HEK293T (cell line): ENCODE data around the gene NUP133.
A peak's percentile ranks its signal among the peaks of the same experiment; 100 is the strongest.

ENCODE experiments used
- CTCF ChIA-PET: fragments of 350-600 bp; formaldehyde crosslinking; extraction: SDS; loops from one replicate; lab custom pipeline; 2021; ENCODE audit warnings: antibody characterized with exemption, inconsistent platforms; lab: Yijun Ruan, JAX
- POLR2A ChIA-PET: fragments of 350-600 bp; formaldehyde crosslinking; extraction: SDS; loops from one replicate; lab custom pipeline; 2020; ENCODE audit warnings: antibody characterized with exemption, inconsistent platforms; lab: Yijun Ruan, JAX
- DNase-seq: peaks from one replicate; pipeline ENCODE4 v3.0.0; 2012; ENCODE audit warnings: mixed read lengths; ENCODE audit errors: extremely low spot score
- ARNT ChIP-seq: fragments of 450-650 bp; IDR thresholded peaks from 2 replicates; pipeline ENCODE4 v1.6.1; 2017; ENCODE audit warnings: mild to moderate bottlenecking
- BHLHE40 ChIP-seq: fragments of 450-650 bp; IDR thresholded peaks from 2 replicates; pipeline ENCODE4 v1.6.1; 2016; ENCODE audit warnings: mild to moderate bottlenecking, moderate library complexity, borderline replicate concordance
- CTBP1 ChIP-seq: fragments of 450-650 bp; IDR thresholded peaks from 2 replicates; pipeline ENCODE4 v1.6.1; 2016; ENCODE audit warnings: borderline replicate concordance
- ELF4 ChIP-seq: fragments of 450-650 bp; IDR thresholded peaks from 2 replicates; pipeline ENCODE4 v1.6.1; 2017; ENCODE audit warnings: antibody characterized with exemption
- FOXA1 ChIP-seq: fragments of 450-650 bp; IDR thresholded peaks from 2 replicates; pipeline ENCODE4 v1.6.1; 2016; ENCODE audit warnings: mild to moderate bottlenecking
- FOXK2 ChIP-seq: fragments of 450-650 bp; IDR thresholded peaks from 2 replicates; pipeline ENCODE4 v1.6.1; 2016; ENCODE audit warnings: mild to moderate bottlenecking
- FOXM1 ChIP-seq: fragments of 450-650 bp; IDR thresholded peaks from 2 replicates; pipeline ENCODE4 v1.6.1; 2017; ENCODE audit warnings: mild to moderate bottlenecking, borderline replicate concordance
- HDGF ChIP-seq: fragments of 450-650 bp; IDR thresholded peaks from 2 replicates; pipeline ENCODE4 v1.6.1; 2017; ENCODE audit warnings: antibody characterized with exemption, borderline replicate concordance
- L3MBTL2 ChIP-seq: fragments of 450-650 bp; conservative IDR thresholded peaks from 2 replicates; pipeline ENCODE4 v1.6.1; 2016; ENCODE audit warnings: mild to moderate bottlenecking
- LEF1 ChIP-seq: fragments of 450-650 bp; IDR thresholded peaks from 2 replicates; pipeline ENCODE4 v1.6.1; 2017; ENCODE audit warnings: mild to moderate bottlenecking, borderline replicate concordance
- NFRKB ChIP-seq: fragments of 450-650 bp; IDR thresholded peaks from 2 replicates; pipeline ENCODE4 v1.6.1; 2016; ENCODE audit warnings: mild to moderate bottlenecking, moderate library complexity
- SP1 ChIP-seq: fragments of 450-650 bp; IDR thresholded peaks from 2 replicates; pipeline ENCODE4 v1.6.1; 2017
- SUZ12 ChIP-seq: fragments of 450-650 bp; IDR thresholded peaks from 2 replicates; pipeline ENCODE4 v1.6.1; 2016; ENCODE audit warnings: mild to moderate bottlenecking
- TARDBP ChIP-seq: fragments of 450-650 bp; IDR thresholded peaks from 2 replicates; pipeline ENCODE4 v1.6.1; 2016
- ZNF384 ChIP-seq: fragments of 450-650 bp; IDR thresholded peaks from 2 replicates; pipeline ENCODE4 v1.6.1; 2016
- TF ChIP-seq, protein P1 (sequence below): fragments of 450-650 bp; IDR thresholded peaks from 2 replicates; pipeline ENCODE4 v1.6.1; 2016

NUP133 gene

GRCh38 chr1:229507951-229508822, at the start of gene NUP133:
Gene NUP133, minus strand, starts transcription at chr1:229508341. Its CDS starts 92 bp downstream, at chr1:229508249.
- ChIA-PET POLR2A (interaction anchor here (0.6 to 3.3 kb wide), 39 partner anchors 10 to 1038 kb away, joined by 3 to 33 read pairs (median 4); partner anchors contain the start of genes ABCB10, CCSAP, RAB4A and TAF5L), CTCF (interaction anchor here (0.5 kb wide), 1 partner anchor 278 kb away, joined by 3 read pairs; no protein-coding TSS in a partner anchor)
- TF ChIP-seq NFRKB (no peak), FOXM1 (no peak), L3MBTL2 (no peak), LEF1 (no peak), BHLHE40 (no peak), SUZ12 (no peak), ELF4 (peak; percentile 69)
- DNase-seq: peak; percentile 99

DNA sequence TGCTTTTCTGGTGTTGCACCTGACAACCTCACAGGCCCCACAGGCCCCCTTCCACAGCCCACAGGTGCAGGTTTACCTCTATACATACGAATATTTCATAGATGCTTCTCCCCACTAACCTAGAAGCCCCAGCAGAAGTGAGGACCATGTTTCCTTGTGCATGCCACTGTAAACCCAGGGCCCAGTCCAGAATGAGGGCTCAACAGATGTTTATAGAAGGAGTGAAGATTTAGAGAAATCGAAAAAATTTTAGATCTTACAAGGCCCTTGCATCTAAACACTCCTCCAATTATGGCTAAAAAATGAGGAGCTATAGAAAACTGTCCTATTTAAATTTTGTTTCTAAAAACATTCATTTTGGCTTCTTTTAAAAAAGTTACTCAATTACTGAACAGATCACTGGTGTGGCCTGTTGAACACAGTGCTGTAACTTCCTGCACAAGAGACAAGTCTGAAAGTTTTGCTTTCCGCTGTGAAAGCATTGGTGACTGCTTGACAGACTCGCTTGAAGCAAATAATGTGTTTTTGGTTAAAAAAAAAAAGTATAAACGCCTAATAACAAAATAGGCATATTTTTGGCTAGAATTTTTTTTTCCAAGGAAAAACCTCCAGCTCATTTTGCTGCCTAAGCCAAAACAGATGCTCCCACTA, 49.2 kb upstream of the NUP133 start:
- TF ChIP-seq FOXA1 (no peak), ARNT (no peak), L3MBTL2 (no peak), ZNF384 (no peak), LEF1 (no peak), FOXK2 (no peak)
- TF ChIP-seq, protein P1, sequence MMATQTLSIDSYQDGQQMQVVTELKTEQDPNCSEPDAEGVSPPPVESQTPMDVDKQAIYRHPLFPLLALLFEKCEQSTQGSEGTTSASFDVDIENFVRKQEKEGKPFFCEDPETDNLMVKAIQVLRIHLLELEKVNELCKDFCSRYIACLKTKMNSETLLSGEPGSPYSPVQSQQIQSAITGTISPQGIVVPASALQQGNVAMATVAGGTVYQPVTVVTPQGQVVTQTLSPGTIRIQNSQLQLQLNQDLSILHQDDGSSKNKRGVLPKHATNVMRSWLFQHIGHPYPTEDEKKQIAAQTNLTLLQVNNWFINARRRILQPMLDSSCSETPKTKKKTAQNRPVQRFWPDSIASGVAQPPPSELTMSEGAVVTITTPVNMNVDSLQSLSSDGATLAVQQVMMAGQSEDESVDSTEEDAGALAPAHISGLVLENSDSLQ: no peak
- CTCF ChIA-PET: interaction anchor here (0.7 to 1.9 kb wide), 3 partner anchors 67 to 862 kb away, joined by 3 to 9 read pairs (median 3); no protein-coding TSS in a partner anchor
- DNase-seq: no peak
- POLR2A ChIA-PET: interaction anchor here (0.9 to 2.7 kb wide), 4 partner anchors 9 to 68 kb away, joined by 3 to 33 read pairs (median 8); partner anchors contain the start of gene NUP133

- no peak for DNase-seq
- ChIA-PET POLR2A (interaction anchor here (0.9 to 2.2 kb wide), 2 partner anchors 47 to 69 kb away, joined by 3 to 6 read pairs; partner anchors contain the start of gene NUP133), CTCF (no interaction called here)
- TF ChIP-seq ELF4: no peak
- no peak for TF ChIP-seq NFRKB
- no peak for TF ChIP-seq ARNT
- TF ChIP-seq FOXK2: no peak
- TF ChIP-seq HDGF: no peak
Measured at GRCh38 chr1:229554886-229555621, 46.9 kb upstream of the NUP133 start.

- ChIA-PET POLR2A (interaction anchor here (1.4 kb wide), 1 partner anchor 46 kb away, joined by 3 read pairs; the partner anchor contains the start of gene NUP133), CTCF (no interaction called here)
- no peak for DNase-seq
- TF ChIP-seq FOXA1 (no peak), ELF4 (no peak), ZNF384 (no peak), HDGF (no peak), LEF1 (no peak), CTBP1 (no peak), SP1 (no peak), ARNT (no peak)
- TF ChIP-seq, protein P1: no peak
Measured at GRCh38 chr1:229553621-229554130, 45.5 kb upstream of the NUP133 start.

- POLR2A ChIA-PET: no interaction called here
- CTCF ChIA-PET: no interaction called here
- DNase-seq: no peak
Measured at GRCh38 chr1:229552732-229553131, 44.6 kb upstream of the NUP133 start.

GRCh38 chr1:229550812-229551567, 42.8 kb upstream of the NUP133 start:
- no peak for DNase-seq
- TF ChIP-seq ARNT (no peak), SP1 (no peak), FOXK2 (no peak), HDGF (no peak), TARDBP (no peak), L3MBTL2 (no peak), FOXM1 (no peak), ELF4 (no peak), NFRKB (no peak), SUZ12 (no peak), CTBP1 (no peak), BHLHE40 (no peak), LEF1 (no peak), ZNF384 (no peak)
- CTCF ChIA-PET: interaction anchor here (1.0 kb wide), 1 partner anchor 8 kb away, joined by 3 read pairs; no protein-coding TSS in a partner anchor
- POLR2A ChIA-PET: interaction anchor here (1.2 kb wide), 1 partner anchor 64 kb away, joined by 3 read pairs; no protein-coding TSS in a partner anchor

More at GRCh38 chr1:229552732-229553131, 44.6 kb upstream of the NUP133 start:
- TF ChIP-seq ARNT (no peak), SP1 (no peak), NFRKB (no peak), FOXM1 (no peak), L3MBTL2 (no peak), TARDBP (no peak), HDGF (no peak), BHLHE40 (no peak), FOXK2 (no peak), FOXA1 (no peak)
